Peyer's patch (tissue), 4 donors: ENCODE data around the gene XYLT1. TPM values are rescaled to one million over a fixed set of nuclear protein-coding genes. Genes with fewer than 3 reads are reported as not detected.
A peak's percentile ranks its signal among the peaks of the same experiment; 100 is the strongest.

Source experiments
- DNase-seq, 3 donors: peaks; one replicate each; pipeline ENCODE4 v3.0.0-alpha.2; 2017 to 2019
- H3K27ac ChIP-seq, 4 donors: fragments of 200-600 bp; sonication (generic); one replicate each; pipeline ENCODE4 v1.5.1; 2016 to 2019
- H3K27me3 ChIP-seq, 2 donors: fragments of 200-600 bp; sonication (generic); one replicate each; pipeline ENCODE4 v1.5.1; 2019
- H3K36me3 ChIP-seq, 3 donors: fragments of 200-600 bp; sonication (generic); one replicate each; pipeline ENCODE4 v1.5.1; 2016 to 2019
- H3K4me1 ChIP-seq, 4 donors: fragments of 200-600 bp; sonication (generic); one replicate each; pipeline ENCODE4 v1.5.1; 2016 to 2019
- H3K4me3 ChIP-seq, 4 donors: fragments of 200-600 bp; sonication (generic); 1 replicate in 3 of 4; 2 replicates in 1 of 4; pipeline ENCODE4 v1.5.1; 2016 to 2019; ENCODE audit warnings: mild to moderate bottlenecking in 1 of 4
- H3K9me3 ChIP-seq, 4 donors: fragments of 200-600 bp; sonication (generic); one replicate each; pipeline ENCODE4 v1.5.1; 2016 to 2019; ENCODE audit warnings: mild to moderate bottlenecking in 1 of 4
- CTCF ChIP-seq, 6 experiments: fragments of 450-650 bp in 4 of 6; fragments of 200-600 bp in 2 of 6; sonication (generic) in 1 of 6; IDR thresholded peaks; one replicate each; pipeline ENCODE4 v1.5.1; 2017 to 2019; ENCODE audit warnings: antibody characterized with exemption in 6 of 6, mild to moderate bottlenecking in 3 of 6, moderate library complexity in 1 of 6
- POLR2A ChIP-seq, 2 donors: fragments of 450-650 bp; IDR thresholded peaks; one replicate each; pipeline ENCODE4 v1.5.1; 2017; ENCODE audit warnings: antibody characterized with exemption in 2 of 2, mild to moderate bottlenecking in 2 of 2, moderate library complexity in 2 of 2
- total RNA-seq, 4 donors: library from RNA; depleted of rRNA; stranded (reverse); fragments of >200 nt; gene quantifications; one replicate each; pipeline ENCODE4 v1.1.0, GENCODE V29; 2016

Gene XYLT1
- total RNA-seq, 4 donors from 2014 or later: 18.7 to 42.1 (median 37.7) TPM

GRCh38 chr16:17417740-17418139 is 53.0 kb downstream of the XYLT1 start:
- no peak for DNase-seq
- H3K27me3 ChIP-seq: no peaks in the 10 kb centered on the region
- H3K27ac ChIP-seq: peak overlapping the region in 2 of 4 donors; percentile 61 to 78
- H3K9me3 ChIP-seq: no peaks in the 10 kb centered on the region
- no peaks in the 10 kb centered on the region for H3K36me3 ChIP-seq
- TF ChIP-seq CTCF (IDR thresholded peaks at IDR 0.05): no peak
- no peak for TF ChIP-seq POLR2A (IDR thresholded peaks at IDR 0.05)
- no peak overlapping the region for H3K4me3 ChIP-seq
- peaks cover 0 to 14% (median 8%) of the 10 kb centered on the region in 4 donors for H3K4me1 ChIP-seq

GRCh38 chr16:17416461-17417311 is 54.1 kb downstream of the XYLT1 start:
- Histone ChIP-seq H3K4me3 (peak overlapping the region in 2 of 4 donors; percentile 16 to 19), H3K27me3 (no peaks in the 10 kb centered on the region), H3K27ac (peak overlapping the region; percentile 48 to 78 (median 56)), H3K4me1 (peaks cover 0 to 14% (median 8%) of the 10 kb centered on the region in 4 donors), H3K9me3 (no peaks in the 10 kb centered on the region), H3K36me3 (no peaks in the 10 kb centered on the region)
- no peak for TF ChIP-seq POLR2A (IDR thresholded peaks at IDR 0.05)
- TF ChIP-seq CTCF (IDR thresholded peaks at IDR 0.05): peak in 3 of 6 experiments; percentile 10 to 24 (median 24)
- peak in 2 of 3 donors; percentile 83 to 86 for DNase-seq

- Histone ChIP-seq H3K9me3 (no peaks in the 10 kb centered on the region), H3K4me3 (peak overlapping the region in 1 of 4 donors; percentile 4), H3K27me3 (no peaks in the 10 kb centered on the region), H3K27ac (peak overlapping the region in 1 of 4 donors; percentile 78), H3K4me1 (peaks cover 0 to 14% (median 8%) of the 10 kb centered on the region in 4 donors), H3K36me3 (no peaks in the 10 kb centered on the region)
- DNase-seq: no peak
- no peak for TF ChIP-seq POLR2A (IDR thresholded peaks at IDR 0.05)
- no peak for TF ChIP-seq CTCF (IDR thresholded peaks at IDR 0.05)
Observed at GRCh38 chr16:17414916-17415315, 55.8 kb downstream of the XYLT1 start.

- H3K9me3 ChIP-seq: no peaks in the 10 kb centered on the region
- no peaks in the 10 kb centered on the region for H3K36me3 ChIP-seq
- TF ChIP-seq POLR2A (IDR thresholded peaks at IDR 0.05) (no peak), CTCF (IDR thresholded peaks at IDR 0.05) (no peak)
- peaks cover 0 to 14% (median 8%) of the 10 kb centered on the region in 4 donors for H3K4me1 ChIP-seq
- H3K27me3 ChIP-seq: no peaks in the 10 kb centered on the region
- H3K4me3 ChIP-seq: peak overlapping the region in 1 of 4 donors; percentile 4
- H3K27ac ChIP-seq: peak overlapping the region in 1 of 4 donors; percentile 78
- peak in 2 of 3 donors; percentile 70 to 72 for DNase-seq
Observed at GRCh38 chr16:17414421-17414820, 56.3 kb downstream of the XYLT1 start.

- H3K4me1 ChIP-seq: peaks cover 0 to 14% (median 8%) of the 10 kb centered on the region in 4 donors
- no peak overlapping the region for H3K4me3 ChIP-seq
- TF ChIP-seq POLR2A (IDR thresholded peaks at IDR 0.05): no peak
- TF ChIP-seq CTCF (IDR thresholded peaks at IDR 0.05): no peak
- H3K9me3 ChIP-seq: no peaks in the 10 kb centered on the region
- no peaks in the 10 kb centered on the region for H3K36me3 ChIP-seq
- no peak for DNase-seq
- no peaks in the 10 kb centered on the region for H3K27me3 ChIP-seq
- peak overlapping the region in 1 of 4 donors; percentile 78 for H3K27ac ChIP-seq
Observed at GRCh38 chr16:17413508-17413907, 57.3 kb downstream of the XYLT1 start.
